SKM-1 treated with dmso at 0.1 percent for 144 hours (cell line): ENCODE data around the gene LIMA1.
"Not testable (repeated sequence)": the region's sequence is repeated elsewhere in the genome, so short reads cannot be mapped to it uniquely, and the experiment has no call there.

Experiments
- DNase-seq: peaks from one replicate; lab custom pipeline; 2025; ENCODE audit not compliant: unreplicated experiment; lab: John Stamatoyannopoulos, UW

LIMA1 gene

DNA sequence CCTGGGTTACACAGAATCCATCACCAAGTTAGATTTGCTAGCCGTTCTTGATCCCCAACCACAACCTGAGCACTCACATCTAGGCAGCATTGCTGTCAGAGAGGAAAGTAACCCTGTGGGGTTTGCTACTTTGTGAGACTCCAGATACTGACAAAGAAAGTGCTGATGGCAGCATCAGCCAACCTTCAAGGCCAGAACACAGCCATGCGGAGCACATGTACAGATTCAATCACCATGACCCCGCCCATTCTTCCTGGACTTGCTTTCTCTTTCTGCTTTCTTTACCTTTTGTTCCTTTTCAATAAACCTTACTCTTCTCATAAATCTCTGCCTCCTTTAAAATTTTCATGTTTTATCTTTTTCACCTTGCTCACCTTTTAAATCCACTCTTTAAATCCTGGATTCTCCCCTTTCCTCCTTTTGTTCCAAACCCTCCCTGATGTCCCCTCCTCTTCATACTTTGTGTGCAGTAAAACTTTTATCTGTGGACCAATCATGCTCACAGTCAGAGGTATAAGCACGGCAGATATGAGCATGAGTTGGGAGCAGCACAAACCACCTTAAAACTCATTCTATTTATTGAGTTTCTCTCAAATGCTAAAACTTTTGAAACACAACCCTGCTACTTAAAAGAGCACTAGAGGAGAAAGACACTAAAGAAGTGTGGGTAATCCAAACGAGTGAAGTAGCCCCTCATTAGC, 94.3 kb downstream of the LIMA1 start:
- no peak for DNase-seq

- DNase-seq: no peak
These were observed 95.0 kb downstream of the LIMA1 start for GRCh38 chr12:50188241-50188781.

GRCh38 chr12:50187084-50187900, 96.0 kb downstream of the LIMA1 start:
- no peak for DNase-seq

DNA sequence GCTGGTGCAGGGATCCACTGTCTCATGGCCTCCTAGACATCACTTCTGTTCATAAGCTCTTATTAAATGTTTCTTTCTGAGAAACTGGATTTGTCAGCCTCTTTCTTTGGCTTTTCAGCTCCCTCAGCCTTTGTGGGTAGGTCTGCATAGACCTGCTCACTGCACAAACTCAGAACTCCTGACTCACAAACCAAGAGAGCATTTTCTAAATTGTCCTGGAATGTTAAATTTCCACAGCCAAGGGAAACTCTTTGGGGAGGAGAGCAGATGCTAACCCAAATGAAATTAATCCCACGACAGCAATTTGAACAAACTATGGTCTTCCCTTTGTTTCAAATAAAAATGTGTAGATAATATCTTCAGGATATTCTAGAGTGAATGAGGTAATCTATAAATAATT, 96.6 kb downstream of the LIMA1 start:
- no peak for DNase-seq

GRCh38 chr12:50185970-50186663, 97.2 kb downstream of the LIMA1 start:
- DNase-seq: no peak

DNA sequence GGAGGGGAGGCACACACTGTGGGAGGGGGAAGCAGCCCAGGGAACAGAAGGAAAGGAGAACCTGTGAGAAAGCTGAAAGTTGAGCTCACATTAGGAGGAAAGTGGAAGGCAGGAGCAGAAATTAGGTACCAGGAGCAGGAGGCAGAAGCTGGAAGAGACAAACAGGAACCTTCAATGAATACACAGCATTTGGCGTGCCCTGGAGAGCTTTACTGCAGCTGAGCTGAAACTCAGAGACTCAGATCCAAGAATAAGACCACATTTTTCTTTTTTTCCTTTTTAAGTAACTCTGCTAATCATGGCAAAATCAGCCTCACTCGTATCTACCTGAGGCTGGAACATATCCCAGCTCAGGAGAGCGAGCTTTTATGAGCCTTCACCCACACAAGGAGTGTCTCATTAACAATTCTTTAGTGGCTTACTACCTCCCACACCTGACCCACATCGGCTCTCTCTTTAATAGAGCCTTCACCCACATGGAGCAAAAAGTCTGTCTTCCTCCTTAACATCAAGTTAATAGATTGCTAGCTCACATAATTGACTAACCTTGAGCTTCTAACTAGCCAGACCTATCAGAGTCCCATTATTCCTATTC, 97.9 kb downstream of the LIMA1 start:
- DNase-seq: no peak

DNA sequence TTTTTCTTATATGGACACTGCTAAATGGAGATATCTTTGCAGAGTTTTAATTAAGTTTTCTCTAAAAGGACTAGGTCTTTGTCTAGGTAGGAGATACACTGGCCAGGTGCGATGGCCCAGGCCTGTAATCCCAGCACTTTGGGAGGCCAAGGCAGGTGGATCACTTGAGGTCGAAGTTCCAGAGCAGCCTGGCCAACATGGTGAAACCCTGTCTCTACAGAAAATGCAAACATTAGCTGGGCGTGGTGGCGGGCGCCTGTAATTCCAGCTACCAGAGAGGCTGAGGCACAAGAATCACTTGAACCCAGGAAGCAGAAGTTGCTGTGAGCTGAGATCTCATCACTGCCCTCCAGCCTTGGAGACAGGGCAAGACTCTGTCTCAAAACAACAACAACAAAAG, 99.1 kb downstream of the LIMA1 start:
- DNase-seq: no peak

- DNase-seq: no peak
These were observed 100.9 kb downstream of the LIMA1 start for GRCh38 chr12:50182461-50182860.

GRCh38 chr12:50181691-50182090, 101.6 kb downstream of the LIMA1 start:
- no peak for DNase-seq

DNA sequence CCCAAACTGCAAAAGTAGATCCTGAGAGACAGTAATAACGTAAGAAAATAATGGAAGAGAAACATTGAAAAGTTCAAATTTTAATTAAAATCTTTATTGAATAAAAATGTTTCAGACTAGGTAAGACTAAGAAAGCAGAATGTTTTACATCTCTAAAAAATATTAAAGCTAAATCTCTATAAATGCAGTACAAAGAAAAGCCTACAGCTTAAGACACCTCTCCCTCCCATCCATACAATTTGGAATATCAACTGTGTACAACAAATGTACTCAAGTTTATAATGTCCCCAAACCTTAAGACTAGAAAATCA, 107.6 kb downstream of the LIMA1 start:
- no peak for DNase-seq

DNA sequence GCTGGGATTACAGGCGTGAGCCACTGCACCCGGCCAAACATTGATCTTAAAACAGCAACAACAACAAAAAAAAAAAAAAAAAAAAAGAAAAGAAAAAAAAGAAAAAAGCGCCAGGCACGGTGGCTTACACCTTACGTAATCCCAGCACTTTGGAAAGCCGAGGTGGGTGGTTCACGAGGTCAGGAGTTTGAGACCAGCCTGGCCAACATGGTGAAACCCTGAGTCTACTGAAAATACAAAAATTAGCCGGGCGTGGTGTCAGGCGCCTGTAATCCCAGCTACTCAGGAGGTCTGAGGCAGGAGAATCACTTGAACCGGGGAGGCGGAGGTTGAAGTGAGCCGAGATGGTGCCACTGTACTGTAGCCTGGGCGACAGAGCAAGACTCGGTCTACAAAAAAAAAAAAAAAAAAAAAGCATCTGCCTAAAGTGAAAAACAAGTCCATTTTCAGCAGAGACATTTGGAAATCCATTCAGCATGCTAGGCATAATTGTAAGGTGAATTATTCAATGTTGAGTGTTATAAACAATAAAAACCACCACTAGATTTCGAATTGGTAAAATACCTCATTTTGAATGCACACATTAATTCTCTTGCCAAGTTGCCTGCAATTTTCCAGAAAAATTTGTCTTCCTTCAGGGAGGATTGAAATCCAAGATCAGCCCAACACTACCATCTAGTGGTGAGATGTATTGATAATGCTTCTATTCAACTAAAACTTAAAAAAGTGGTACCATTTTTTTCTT, 108.2 kb downstream of the LIMA1 start:
- DNase-seq: no peak

- peak; percentile 86 for DNase-seq
These were observed 116.1 kb downstream of the LIMA1 start, which contains the start of gene CERS5 for GRCh38 chr12:50167049-50167828. CERS5 (minus strand) TSS chr12:50167369; CDS start chr12:50167297, 72 bp downstream.

DNA sequence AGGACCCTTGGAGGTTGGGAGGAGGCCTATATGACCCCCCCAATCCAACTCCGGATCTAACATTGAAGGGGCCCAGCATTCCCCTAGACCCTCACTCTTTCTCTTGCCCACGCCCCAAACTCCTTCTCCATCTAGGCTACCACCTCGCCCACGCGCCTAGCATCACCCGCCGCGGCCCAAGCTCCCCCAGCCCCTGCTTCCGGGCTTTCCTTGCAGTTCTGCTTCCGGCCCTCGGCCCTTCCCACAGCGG, 116.6 kb downstream of the LIMA1 start:
- DNase-seq: no peak

- DNase-seq: no peak
These were observed 118.4 kb downstream of the LIMA1 start for GRCh38 chr12:50164963-50165362.

DNA sequence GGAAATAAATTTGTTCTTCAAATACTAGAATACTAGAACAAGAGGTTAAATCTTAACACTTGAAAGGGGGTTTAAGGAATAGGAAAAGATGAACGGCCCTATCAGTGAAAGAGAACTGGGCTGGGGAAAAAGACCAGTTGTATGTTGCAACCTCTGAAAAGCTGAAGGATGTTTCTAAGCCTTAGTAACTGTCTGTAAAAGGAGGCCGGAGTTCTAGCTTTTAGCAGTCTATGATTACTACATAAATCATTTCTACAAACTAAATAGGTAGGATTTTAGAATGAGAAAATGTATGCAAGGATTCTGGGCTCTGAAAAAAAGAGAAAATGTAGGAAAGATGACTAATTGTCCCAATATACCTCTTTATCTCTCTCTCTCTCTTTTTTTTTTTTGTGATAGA, 121.1 kb downstream of the LIMA1 start:
- DNase-seq: no peak

DNA sequence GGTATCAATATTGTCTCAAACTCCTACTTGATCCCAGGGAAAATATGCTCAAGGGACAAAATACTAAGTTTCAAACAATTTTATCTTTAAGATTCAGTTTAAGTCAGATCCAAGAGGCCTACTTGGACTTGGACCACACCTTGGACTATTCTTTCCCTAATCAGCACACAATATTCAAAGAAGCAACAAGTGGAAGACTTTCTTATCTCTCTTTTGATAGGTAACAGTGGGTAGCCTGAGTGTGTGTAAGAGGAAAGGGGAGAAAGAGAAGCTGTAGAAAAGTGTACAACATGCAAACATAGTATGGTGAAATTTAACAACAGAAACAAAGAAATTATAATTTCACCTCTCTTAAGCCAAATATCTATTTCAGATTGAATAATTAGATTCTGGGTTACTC, 122.7 kb downstream of the LIMA1 start:
- DNase-seq: no peak

DNA sequence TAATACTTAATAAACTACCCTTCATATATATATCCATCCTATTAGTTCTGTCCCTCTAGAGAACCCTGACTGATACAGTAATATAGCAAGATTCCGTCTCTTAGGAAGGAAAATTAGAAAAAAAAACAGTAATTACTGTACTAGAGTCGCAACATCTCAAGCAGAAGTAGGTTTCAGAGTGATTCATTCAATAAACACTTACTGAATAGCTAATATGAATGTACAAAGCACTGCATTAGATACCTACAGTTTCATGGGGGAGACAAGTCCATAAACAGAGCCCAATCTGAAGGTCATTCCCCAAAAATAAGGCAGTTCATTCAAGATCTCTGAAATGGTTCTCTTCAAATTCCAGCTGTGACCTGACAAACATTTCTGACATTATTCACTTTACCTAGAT, 126.1 kb downstream of the LIMA1 start:
- DNase-seq: no peak

DNA sequence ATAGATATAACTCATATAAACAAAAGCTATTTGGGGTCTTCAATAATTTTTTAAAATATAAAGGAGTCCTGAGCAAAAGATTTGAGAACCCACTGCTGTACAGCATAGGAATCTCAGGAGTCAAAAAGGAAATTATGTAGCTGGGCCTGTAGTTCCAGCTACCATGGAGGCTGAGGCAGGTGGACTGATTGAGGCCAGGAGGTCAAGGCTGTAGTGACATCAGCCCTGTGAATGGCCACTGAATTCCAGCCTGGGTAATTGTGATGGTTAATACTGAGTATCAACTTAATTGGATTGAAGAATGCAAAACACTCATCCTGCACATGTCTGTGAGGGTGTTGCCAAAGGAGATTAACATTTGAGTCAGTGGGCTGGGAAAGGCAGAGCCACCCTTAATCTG, 126.7 kb downstream of the LIMA1 start:
- DNase-seq: no peak

GRCh38 chr12:50154947-50155346, 128.4 kb downstream of the LIMA1 start:
- not testable (repeated sequence) for DNase-seq

DNA sequence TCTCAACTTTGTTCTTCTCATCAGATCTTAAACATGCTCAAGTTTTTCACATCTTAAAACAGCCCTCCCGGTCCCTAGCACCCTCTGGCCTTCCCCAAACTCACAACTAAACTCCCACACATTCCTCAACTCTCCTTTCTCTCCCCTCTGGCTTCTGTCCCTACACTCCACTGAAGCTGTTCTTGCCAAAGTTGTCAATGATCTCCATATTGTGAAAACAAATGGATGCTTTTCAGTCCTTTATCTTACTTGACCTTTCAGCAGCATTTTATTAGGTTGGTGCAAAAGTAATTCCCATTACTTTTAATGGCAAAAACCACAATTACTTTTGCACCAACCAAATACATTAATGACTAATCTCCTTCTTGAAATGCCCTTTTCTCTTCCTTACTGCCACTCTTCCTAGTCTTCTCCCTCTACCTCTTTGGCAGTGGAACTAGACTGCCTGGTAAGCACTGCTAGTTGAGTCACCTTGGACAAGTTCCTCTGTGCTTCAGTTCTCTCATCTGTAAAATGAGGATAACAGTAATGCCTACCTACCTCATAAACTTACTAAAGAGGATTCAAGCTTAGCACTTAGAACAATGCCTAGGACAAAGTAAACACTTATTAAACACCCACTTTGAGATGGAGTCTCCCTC, 132.2 kb downstream of the LIMA1 start:
- DNase-seq: no peak
